NCI-H1436 (cell line): ENCODE results near the gene GCC2.
"Not testable (repeated sequence)": the region's sequence is repeated elsewhere in the genome, so short reads cannot be mapped to it uniquely, and the experiment has no call there.

Source experiments
- DNase-seq: peaks from one replicate; lab custom pipeline; 2025; lab: John Stamatoyannopoulos, UW

GCC2 gene

GRCh38 chr2:108444941-108445840 lies 3.8 kb upstream of the GCC2 start:
- no peak for DNase-seq

- peak; percentile 43 for DNase-seq
Observed at GRCh38 chr2:108446703-108447102, 2.3 kb upstream of the GCC2 start.

- no peak for DNase-seq
Observed at GRCh38 chr2:108447947-108448677, 894 bp upstream of the GCC2 start.

GRCh38 chr2:108449410-108450130 lies 564 bp downstream of the GCC2 start:
- peak; percentile 62 for DNase-seq

GRCh38 chr2:108450863-108451262 lies 1.9 kb downstream of the GCC2 start:
- no peak for DNase-seq

GRCh38 chr2:108451976-108452375 lies 3.0 kb downstream of the GCC2 start:
- no peak for DNase-seq

- not testable (repeated sequence) for DNase-seq
Observed at GRCh38 chr2:108453530-108453929, 4.5 kb downstream of the GCC2 start.

- DNase-seq = no peak
Observed at GRCh38 chr2:108454440-108454839, 5.4 kb downstream of the GCC2 start.

GRCh38 chr2:108455571-108455970 lies 6.6 kb downstream of the GCC2 start:
- DNase-seq = no peak

- no peak for DNase-seq
Observed at GRCh38 chr2:108458082-108458481, 9.1 kb downstream of the GCC2 start.

- no peak for DNase-seq
Observed at GRCh38 chr2:108459441-108459840, 10.4 kb downstream of the GCC2 start.

- DNase-seq = no peak
Observed at GRCh38 chr2:108460345-108461037, 11.5 kb downstream of the GCC2 start.

- DNase-seq = no peak
Observed at GRCh38 chr2:108477099-108477498, 28.1 kb downstream of the GCC2 start.

GRCh38 chr2:108485253-108485652 lies 36.2 kb downstream of the GCC2 start:
- DNase-seq = no peak

- DNase-seq = no peak
Observed at GRCh38 chr2:108490506-108491122, 41.6 kb downstream of the GCC2 start.

- DNase-seq = no peak
Observed at GRCh38 chr2:108491848-108492247, 42.8 kb downstream of the GCC2 start.

GRCh38 chr2:108492364-108492763 lies 43.4 kb downstream of the GCC2 start:
- DNase-seq = no peak

- not testable (repeated sequence) for DNase-seq
Observed at GRCh38 chr2:108496167-108496566, 47.2 kb downstream of the GCC2 start.

GRCh38 chr2:108507620-108508019 lies 58.6 kb downstream of the GCC2 start:
- not testable (repeated sequence) for DNase-seq

GRCh38 chr2:108512431-108512830 lies 63.4 kb downstream of the GCC2 start:
- not testable (repeated sequence) for DNase-seq

- DNase-seq = not testable (repeated sequence)
Observed at GRCh38 chr2:108514478-108514877, 65.5 kb downstream of the GCC2 start.
